Stomach (tissue), 4 donors: ENCODE measurements around the gene TUSC2.

Source experiments
- POLR2A ChIP-seq, 4 donors: fragments of 450-650 bp; IDR thresholded peaks; one replicate each; pipeline ENCODE4 v1.6.1; 2016; ENCODE audit warnings: antibody characterized with exemption in 4 of 4, control low read depth in 2 of 4, mild to moderate bottlenecking in 1 of 4, moderate library complexity in 1 of 4
- TF ChIP-seq, protein P1 (sequence below), 7 experiments: fragments of 450-650 bp in 4 of 7; fragments of 200-600 bp in 3 of 7; sonication (generic) in 3 of 7; IDR thresholded peaks; one replicate each; pipeline ENCODE4 v1.5.1; 2016 to 2019; ENCODE audit warnings: antibody characterized with exemption in 7 of 7, control low read depth in 2 of 7, mild to moderate bottlenecking in 1 of 7

DNA sequence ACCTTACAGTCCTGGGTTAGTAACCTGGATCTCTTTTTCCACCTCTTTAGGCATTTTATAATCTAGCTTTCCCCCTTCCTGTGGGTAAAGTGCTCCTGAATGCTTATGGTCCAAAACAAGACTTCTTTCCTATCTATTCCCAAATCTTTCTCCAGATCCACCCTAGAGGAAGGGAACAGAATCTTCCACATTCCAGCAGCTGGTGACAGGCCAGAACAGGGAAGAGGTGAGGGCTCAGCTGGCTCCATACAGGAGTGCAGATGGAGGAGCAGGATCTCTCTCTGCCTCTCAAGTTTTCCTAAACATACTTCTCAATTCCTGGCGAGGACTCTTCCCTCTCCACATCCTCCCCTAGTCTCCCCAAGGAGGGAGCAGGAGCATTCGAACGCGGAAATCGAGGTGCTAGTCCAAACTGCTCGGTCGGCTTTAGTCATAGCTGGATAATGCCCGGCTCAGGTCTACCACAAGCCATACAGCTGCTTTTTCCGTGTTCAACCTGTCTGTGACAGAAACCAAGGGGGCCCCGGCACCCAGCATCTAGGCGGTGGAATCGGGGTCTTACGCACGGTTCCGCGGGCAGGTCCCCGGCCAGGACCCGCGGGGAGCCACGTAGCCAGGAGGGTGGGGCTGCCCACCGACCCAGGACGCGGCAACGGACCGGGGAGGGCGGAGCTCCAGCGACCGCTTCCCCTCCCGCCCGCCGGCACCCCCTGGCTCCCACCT lies 8.6 kb upstream of the TUSC2 start:
- TF ChIP-seq, protein P1, sequence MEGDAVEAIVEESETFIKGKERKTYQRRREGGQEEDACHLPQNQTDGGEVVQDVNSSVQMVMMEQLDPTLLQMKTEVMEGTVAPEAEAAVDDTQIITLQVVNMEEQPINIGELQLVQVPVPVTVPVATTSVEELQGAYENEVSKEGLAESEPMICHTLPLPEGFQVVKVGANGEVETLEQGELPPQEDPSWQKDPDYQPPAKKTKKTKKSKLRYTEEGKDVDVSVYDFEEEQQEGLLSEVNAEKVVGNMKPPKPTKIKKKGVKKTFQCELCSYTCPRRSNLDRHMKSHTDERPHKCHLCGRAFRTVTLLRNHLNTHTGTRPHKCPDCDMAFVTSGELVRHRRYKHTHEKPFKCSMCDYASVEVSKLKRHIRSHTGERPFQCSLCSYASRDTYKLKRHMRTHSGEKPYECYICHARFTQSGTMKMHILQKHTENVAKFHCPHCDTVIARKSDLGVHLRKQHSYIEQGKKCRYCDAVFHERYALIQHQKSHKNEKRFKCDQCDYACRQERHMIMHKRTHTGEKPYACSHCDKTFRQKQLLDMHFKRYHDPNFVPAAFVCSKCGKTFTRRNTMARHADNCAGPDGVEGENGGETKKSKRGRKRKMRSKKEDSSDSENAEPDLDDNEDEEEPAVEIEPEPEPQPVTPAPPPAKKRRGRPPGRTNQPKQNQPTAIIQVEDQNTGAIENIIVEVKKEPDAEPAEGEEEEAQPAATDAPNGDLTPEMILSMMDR (IDR thresholded peaks at IDR 0.05): no peak
- no peak for TF ChIP-seq POLR2A (IDR thresholded peaks at IDR 0.05)
